B cell (primary cell): ENCODE results near the gene PTEN. TPM values are rescaled to one million over a fixed set of nuclear protein-coding genes. Genes with fewer than 3 reads are reported as not detected.

ENCODE experiments used
- ATAC-seq: fragments of 200-7000 bp; cut with Tn5 transposase; one replicate; pipeline ENCODE4 v1.10.0; 2021; ENCODE audit warnings: low read depth, mild to moderate bottlenecking, moderate number of reproducible peaks, moderate library complexity
- CTCF ChIA-PET: fragments of 350-600 bp; sonication (Branson Sonifier 250); formaldehyde crosslinking; loops from one replicate; lab custom pipeline; 2021; ENCODE audit warnings: antibody characterized with exemption, inconsistent platforms; lab: Charles Lee
- POLR2A ChIA-PET: fragments of 350-600 bp; sonication (Branson Sonifier 250); formaldehyde crosslinking; loops from one replicate; lab custom pipeline; 2021; ENCODE audit warnings: antibody characterized with exemption; lab: Charles Lee
- DNase-seq: peaks from one replicate; pipeline ENCODE4 v3.0.0; 2013
- H2AFZ ChIP-seq: 2 replicates; pipeline ENCODE4 v1.6.1; 2012; ENCODE audit warnings: mild to moderate bottlenecking, low read depth, low read length; ENCODE audit not compliant: insufficient read depth, poor library complexity, severe bottlenecking
- H3K27ac ChIP-seq, 2 donors: 1 replicate in 1 of 2; 2 replicates in 1 of 2; pipeline ENCODE4 v1.5.1; 2012 to 2013; ENCODE audit warnings: low read length in 2 of 2, mild to moderate bottlenecking in 2 of 2, moderate library complexity in 1 of 2
- H3K27me3 ChIP-seq, 4 experiments: fragments of 200-600 bp in 1 of 4; sonication (generic) in 1 of 4; replicated peaks in 1 of 4; 1 replicate in 2 of 4; 2 replicates in 2 of 4; pipeline versions ENCODE4 v1.6.1 to v1.7.0; 2013 to 2016; ENCODE audit warnings: low read length in 3 of 4, mild to moderate bottlenecking in 2 of 4, mixed read lengths in 1 of 4, moderate library complexity in 1 of 4; ENCODE audit not compliant: insufficient read depth in 4 of 4, control insufficient read depth in 3 of 4; ENCODE audit errors: control extremely low read depth in 1 of 4
- H3K36me3 ChIP-seq, 2 experiments: replicated peaks in 1 of 2; 1 replicate in 1 of 2; 2 replicates in 1 of 2; pipeline versions ENCODE4 v1.6.1 to v1.7.1; 2013; ENCODE audit warnings: low read length in 1 of 2; ENCODE audit not compliant: insufficient read depth in 2 of 2, control insufficient read depth in 1 of 2; ENCODE audit errors: control extremely low read depth in 1 of 2, extremely low read depth in 1 of 2
- H3K4me1 ChIP-seq, 2 donors: fragments of 200-600 bp in 1 of 2; sonication (generic) in 1 of 2; 1 replicate in 1 of 2; 2 replicates in 1 of 2; pipeline versions ENCODE4 v1.5.1 to v1.6.1; 2013 to 2017; ENCODE audit warnings: low read length in 2 of 2; ENCODE audit not compliant: control insufficient read depth in 2 of 2, insufficient read depth in 2 of 2
- H3K4me2 ChIP-seq: replicated peaks from 2 replicates; pipeline ENCODE3; 2012; ENCODE audit warnings: mild to moderate bottlenecking, low read depth, low read length; ENCODE audit not compliant: poor library complexity, severe bottlenecking
- H3K4me3 ChIP-seq, 5 experiments: fragments of 200-600 bp in 1 of 5; sonication (generic) in 1 of 5; 1 replicate in 3 of 5; 2 replicates in 2 of 5; pipeline versions ENCODE4 v1.5.1 to v1.7.0; 2011 to 2016; ENCODE audit warnings: low read length in 4 of 5, mild to moderate bottlenecking in 4 of 5, low read depth in 2 of 5, control low read depth in 1 of 5, moderate library complexity in 1 of 5; ENCODE audit not compliant: insufficient read depth in 1 of 5; ENCODE audit errors: control extremely low read depth in 1 of 5, extremely low read depth in 1 of 5
- H3K79me2 ChIP-seq: fragments of 200-600 bp; sonication (generic); one replicate; pipeline ENCODE4 v1.6.0; 2016; ENCODE audit warnings: low read length; ENCODE audit not compliant: control insufficient read depth, insufficient read depth
- H3K9ac ChIP-seq: fragments of 200-600 bp; sonication (generic); 2 replicates; pipeline ENCODE4 v1.6.1; 2017; ENCODE audit warnings: mild to moderate bottlenecking, low read length, moderate library complexity
- H3K9me3 ChIP-seq, 3 donors: one replicate each; pipeline versions ENCODE4 v1.6.1 to v1.7.1; 2013; ENCODE audit warnings: low read length in 2 of 3; ENCODE audit not compliant: control insufficient read depth in 2 of 3, insufficient read depth in 1 of 3; ENCODE audit errors: control extremely low read depth in 1 of 3
- H4K20me1 ChIP-seq: 2 replicates; pipeline ENCODE4 v1.6.0; 2012; ENCODE audit warnings: mild to moderate bottlenecking, low read length; ENCODE audit not compliant: insufficient read depth, control insufficient read depth, poor library complexity, severe bottlenecking
- H3K27ac Mint-ChIP-seq: one replicate; pipeline ENCODE4 v1.8.0; 2021; ENCODE audit warnings: mixed read lengths
- H3K27me3 Mint-ChIP-seq: one replicate; pipeline ENCODE4 v1.8.0; 2021; ENCODE audit warnings: mixed read lengths
- H3K4me1 Mint-ChIP-seq: one replicate; pipeline ENCODE4 v1.8.0; 2021; ENCODE audit warnings: mixed read lengths
- H3K4me3 Mint-ChIP-seq: one replicate; pipeline ENCODE4 v1.8.0; 2021; ENCODE audit warnings: mixed read lengths
- H3K9me3 Mint-ChIP-seq: one replicate; pipeline ENCODE4 v1.8.0; 2022; ENCODE audit warnings: mixed read lengths; ENCODE audit not compliant: insufficient read depth
- CTCF ChIP-seq: fragments of 200-600 bp; IDR thresholded peaks from one replicate; pipeline ENCODE4 v1.8.0; 2022; ENCODE audit warnings: antibody characterized with exemption, mild to moderate bottlenecking
- EZH2 ChIP-seq: IDR thresholded peaks from 2 replicates; pipeline ENCODE4 v1.6.1; 2012; ENCODE audit warnings: borderline replicate concordance, low read depth, mild to moderate bottlenecking, moderate library complexity, low read length; ENCODE audit not compliant: insufficient read depth, poor library complexity, severe bottlenecking
- WGBS: methylation state at CpG from one replicate; pipeline ENCODE4 v1.1.5; 2013; ENCODE audit warnings: missing lambda C conversion rate; ENCODE audit not compliant: insufficient coverage; 5-methylcytosine and 5-hydroxymethylcytosine counted together
- intact Hi-C: fragments of 100-400 bp; cut with micrococcal nuclease; formaldehyde crosslinking; loops from one replicate; pipeline ENCODE4 v1.10.0; 2022
- polyA plus RNA-seq: library from polyadenylated mRNA; depleted of rRNA; stranded (reverse); fragments of >200 nt; gene quantifications from 2 replicates; pipeline ENCODE4 v1.2.3, GENCODE V29; 2012
- total RNA-seq, 2 donors: library from RNA; stranded (reverse); fragments of 120-200 nt in 1 of 2; gene quantifications; 1 replicate in 1 of 2; 2 replicates in 1 of 2; pipeline versions ENCODE4 v1.2.3 to v1.2.4, GENCODE V29; 2013 to 2022

Gene PTEN
- total and polyA plus RNA-seq, 2 donors (not counting 1 experiment from before 2014, with no cell fraction given), result 15.2 to 114 TPM

- intact Hi-C loops, result no loop called here
- DNase-seq, result no peak
- H3K27me3 ChIP-seq, result no peaks in the 10 kb centered on the region
- no peaks in the 10 kb centered on the region for H3K79me2 ChIP-seq
- H3K27ac ChIP-seq, result no peak overlapping the region
- no peaks in the 10 kb centered on the region for H4K20me1 ChIP-seq
- H3K9ac ChIP-seq, result no peak overlapping the region
- no peaks in the 10 kb centered on the region for H3K4me1 ChIP-seq
- WGBS, result no CpG with 5 or more reads among the region's 1 CpG
- ChIA-PET POLR2A (no interaction called here), CTCF (interaction anchor here (1.0 to 9.0 kb wide), 3 partner anchors 14 to 709 kb away, joined by 3 to 117 read pairs (median 4); no protein-coding TSS in a partner anchor)
- H3K4me2 ChIP-seq, result no peak overlapping the region
- no peak overlapping the region for H2AFZ ChIP-seq
- Mint-ChIP-seq H3K27me3 (no peaks in the 10 kb centered on the region), H3K27ac (no peak overlapping the region), H3K9me3 (no peaks in the 10 kb centered on the region), H3K4me3 (no peak overlapping the region), H3K4me1 (no peaks in the 10 kb centered on the region)
- ATAC-seq, result no peak
- no peaks in the 10 kb centered on the region for H3K36me3 ChIP-seq
- no peaks in the 10 kb centered on the region for H3K9me3 ChIP-seq
- no peak overlapping the region for H3K4me3 ChIP-seq
- TF ChIP-seq EZH2 (no peak), CTCF (no peak)
Measured at GRCh38 chr10:87844837-87845623, 18.4 kb upstream of the PTEN start.

GRCh38 chr10:87845624-87845998 lies 17.8 kb upstream of the PTEN start:
- Histone ChIP-seq H3K79me2 (no peaks in the 10 kb centered on the region), H4K20me1 (no peaks in the 10 kb centered on the region), H3K27me3 (no peaks in the 10 kb centered on the region), H3K4me2 (no peak overlapping the region), H3K9ac (no peak overlapping the region), H3K4me3 (no peak overlapping the region), H2AFZ (no peak overlapping the region), H3K36me3 (no peaks in the 10 kb centered on the region), H3K27ac (no peak overlapping the region), H3K9me3 (no peaks in the 10 kb centered on the region), H3K4me1 (no peaks in the 10 kb centered on the region)
- Mint-ChIP-seq H3K9me3 (no peaks in the 10 kb centered on the region), H3K27me3 (no peaks in the 10 kb centered on the region), H3K4me1 (no peaks in the 10 kb centered on the region), H3K4me3 (no peak overlapping the region), H3K27ac (no peak overlapping the region)
- TF ChIP-seq CTCF, result no peak
- no peak for TF ChIP-seq EZH2
- ATAC-seq (no peak), DNase-seq (no peak)
- ChIA-PET CTCF (interaction anchor here (1.0 to 9.0 kb wide), 3 partner anchors 13 to 709 kb away, joined by 3 to 117 read pairs (median 4); no protein-coding TSS in a partner anchor), POLR2A (no interaction called here)
- WGBS, result 90% methylated on average over 1 of the region's 3 CpGs
- intact Hi-C loops, result no loop called here
